HG03095 (cell line): ENCODE measurements around the gene ASB5.
"Not testable (repeated sequence)": the region's sequence is repeated elsewhere in the genome, so short reads cannot be mapped to it uniquely, and the experiment has no call there.

Source experiments
- ATAC-seq: cut with Tn5 transposase; IDR thresholded peaks from one replicate; pipeline ENCODE4 v1.9.1; 2021; ENCODE audit warnings: moderate library complexity; ENCODE audit not compliant: unreplicated experiment

Gene ASB5

DNA sequence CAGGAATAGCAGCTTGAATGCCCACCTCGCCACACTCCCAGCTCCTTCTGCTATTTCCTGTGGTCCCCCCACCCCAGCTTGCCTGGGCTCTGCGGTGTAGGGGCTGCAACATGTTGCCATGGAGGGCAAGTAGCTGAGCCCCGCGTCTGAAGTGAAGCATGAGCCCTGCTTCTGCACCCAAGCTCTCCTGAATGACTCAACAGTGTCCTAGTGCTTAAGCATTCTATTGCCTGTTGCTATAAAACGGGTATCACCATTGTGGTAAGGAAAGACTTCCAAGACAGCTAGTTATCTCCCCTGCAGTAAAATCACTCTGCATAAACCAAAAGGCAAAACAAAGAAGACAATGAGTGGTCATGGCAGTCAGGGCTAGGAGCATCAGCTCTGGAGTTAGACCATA lies 42.3 kb downstream of the ASB5 start:
- ATAC-seq: no peak

DNA sequence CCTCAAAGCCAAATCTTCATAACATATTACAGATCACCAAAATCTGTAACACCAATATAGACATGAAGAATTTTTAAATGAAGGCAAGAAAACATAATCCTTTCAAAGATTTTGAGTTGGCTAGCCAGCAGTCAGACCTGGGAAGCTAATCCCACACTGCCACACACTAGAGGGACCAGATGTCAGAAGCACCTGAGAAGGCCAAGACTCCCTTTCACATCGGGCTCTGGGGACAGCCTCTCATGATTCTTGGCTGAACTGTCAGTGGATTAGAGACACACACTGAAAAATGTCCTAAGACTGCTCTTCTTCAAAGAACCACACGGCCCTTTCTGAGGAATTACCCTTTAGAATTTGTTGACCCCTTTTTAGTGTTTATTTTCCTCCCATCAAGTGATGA lies 45.5 kb downstream of the ASB5 start:
- ATAC-seq: no peak

DNA sequence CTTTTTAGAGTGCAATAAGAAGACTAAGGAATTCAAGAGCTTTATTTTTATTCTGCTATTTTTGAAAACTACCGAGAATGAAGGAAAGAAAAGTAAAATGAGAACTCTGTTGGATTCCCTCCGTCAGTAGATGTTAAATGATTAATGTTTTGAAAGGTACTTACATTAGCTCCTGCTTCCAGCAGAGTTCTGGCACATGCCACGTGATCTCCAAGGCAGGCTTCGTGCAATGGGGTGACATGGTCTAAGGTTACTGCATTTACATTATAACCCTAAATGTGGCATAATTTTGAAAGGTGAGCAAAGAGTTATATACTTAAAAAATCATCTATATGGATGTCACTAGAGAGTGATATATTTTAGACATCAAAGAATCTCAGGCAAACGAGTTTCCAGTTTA lies 46.9 kb downstream of the ASB5 start:
- no peak for ATAC-seq

DNA sequence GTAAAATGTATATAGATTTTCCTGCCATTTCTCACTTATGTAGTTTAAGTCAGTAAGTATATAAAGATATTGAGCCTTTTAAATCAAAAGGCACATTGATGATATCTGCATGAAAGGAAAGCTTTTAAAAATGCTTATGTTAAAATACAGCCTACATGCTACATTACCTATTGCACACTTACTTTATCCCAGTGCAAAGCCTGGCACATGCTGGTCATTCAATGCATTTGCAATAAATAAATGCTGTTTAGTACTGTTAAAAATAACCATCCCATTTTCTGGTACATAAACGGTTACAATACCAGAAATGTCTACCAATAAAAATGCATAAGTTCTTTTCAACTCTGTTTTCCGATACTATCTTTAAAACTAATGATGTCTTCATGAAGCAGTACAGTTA lies 51.5 kb downstream of the ASB5 start:
- ATAC-seq: no peak

DNA sequence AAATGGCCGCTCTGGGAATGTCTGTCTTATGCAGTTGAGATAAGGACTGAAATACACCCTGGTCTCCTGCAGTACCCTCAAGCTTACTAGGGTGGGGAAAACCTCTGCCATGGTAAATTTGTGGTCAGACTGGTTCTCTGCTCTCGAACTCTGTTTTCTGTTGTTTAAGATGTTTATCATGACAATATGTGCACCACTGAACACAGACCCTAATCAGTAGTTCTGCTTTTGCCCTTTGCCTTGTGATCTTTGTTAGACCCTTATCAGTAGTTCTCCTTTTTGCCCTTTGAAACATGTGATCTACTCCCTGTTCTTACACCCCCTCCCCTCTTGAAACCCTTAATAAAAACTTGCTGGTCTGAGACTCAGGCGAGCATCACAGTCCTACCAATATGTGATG lies 56.7 kb downstream of the ASB5 start:
- ATAC-seq: not testable (repeated sequence)

DNA sequence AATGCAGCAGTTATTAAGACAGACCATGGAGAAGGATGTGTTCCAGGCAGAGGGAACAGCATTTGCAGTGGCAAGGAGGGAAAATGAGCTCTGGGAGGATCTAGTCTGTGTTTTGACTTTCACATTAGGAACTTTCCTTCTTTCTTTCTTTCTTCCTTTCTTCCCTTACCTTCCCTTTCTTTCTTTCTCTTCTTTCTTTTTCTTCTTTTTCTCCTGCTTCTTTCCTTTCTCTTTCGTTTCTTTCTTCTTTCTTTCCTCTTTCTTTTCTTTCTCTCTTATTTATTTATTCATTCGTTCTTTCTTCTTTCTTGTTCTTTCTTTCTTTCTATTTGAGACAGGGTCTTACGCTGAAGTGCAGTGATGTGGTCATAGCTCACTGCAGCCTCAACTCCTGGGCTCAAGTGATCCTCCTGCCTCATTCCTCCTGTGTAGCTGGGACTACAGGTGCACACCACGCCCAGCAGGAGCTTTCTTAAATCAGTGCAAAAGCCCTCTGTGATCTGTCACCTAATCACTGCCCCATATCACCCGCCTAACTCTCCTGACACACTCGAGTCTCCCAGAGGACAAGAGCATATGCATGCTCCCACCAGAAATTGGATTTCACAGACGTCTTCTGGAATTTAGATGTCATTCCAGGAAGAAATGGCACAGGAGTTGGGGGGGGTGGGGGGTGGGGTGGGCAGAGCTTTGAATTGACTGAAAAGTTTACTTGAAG lies 58.3 kb downstream of the ASB5 start:
- ATAC-seq: no peak

DNA sequence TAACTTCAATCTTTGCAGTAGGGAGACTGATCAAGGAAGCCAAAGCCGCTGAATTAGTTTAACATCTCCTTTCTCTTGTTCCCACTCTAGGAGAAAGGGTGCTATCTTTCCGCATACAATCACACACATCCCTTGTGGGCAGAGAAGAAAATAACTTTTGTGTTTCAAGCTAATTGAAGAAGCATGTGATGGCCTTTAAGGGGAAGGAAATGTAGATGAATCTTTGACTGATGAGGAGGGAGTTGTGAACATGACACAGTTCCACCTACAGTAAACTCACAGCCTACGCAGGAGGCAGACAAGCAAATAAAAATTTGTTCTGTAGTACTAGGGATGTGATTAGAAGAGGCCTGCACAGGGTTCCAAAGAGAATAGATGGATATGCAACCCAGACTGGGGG lies 58.9 kb downstream of the ASB5 start:
- no peak for ATAC-seq

DNA sequence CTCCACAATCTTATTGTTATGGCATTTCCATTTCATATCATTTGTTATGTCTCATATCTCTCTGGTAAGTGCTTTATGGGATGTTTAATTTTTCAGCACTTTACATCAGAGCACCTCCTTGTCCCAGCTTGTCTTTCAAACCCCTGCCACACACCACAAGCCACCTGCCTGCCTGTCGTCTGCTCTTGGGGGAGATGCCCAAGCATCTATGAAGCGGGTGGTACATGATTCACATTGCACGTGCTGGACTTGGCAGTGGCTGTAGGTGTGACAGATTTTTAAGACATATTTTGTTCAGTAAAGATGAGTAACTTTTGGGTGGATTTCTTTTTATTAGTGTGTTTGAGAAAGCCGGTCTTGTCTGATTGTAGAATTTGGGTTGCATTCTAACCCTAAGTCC lies 59.5 kb downstream of the ASB5 start:
- ATAC-seq: no peak

DNA sequence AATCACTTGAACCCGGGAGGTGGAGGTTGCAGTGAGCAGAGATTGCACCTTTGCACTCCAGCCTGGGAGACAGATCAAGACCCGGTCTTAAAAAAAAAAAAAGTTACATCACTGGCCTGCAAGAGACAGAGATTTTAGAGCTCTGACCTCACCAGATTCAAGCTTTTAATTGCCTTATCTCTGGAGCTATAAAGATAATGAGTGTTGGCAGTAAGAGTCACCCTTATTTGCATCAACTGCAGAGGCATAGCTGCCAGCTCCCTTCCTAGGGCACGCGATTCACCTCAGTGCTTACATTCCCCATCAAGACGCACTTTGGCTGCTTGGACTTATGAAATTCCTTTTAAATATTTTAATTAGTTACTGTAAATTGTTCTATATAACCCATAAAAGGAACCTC lies 61.2 kb downstream of the ASB5 start:
- ATAC-seq: no peak

DNA sequence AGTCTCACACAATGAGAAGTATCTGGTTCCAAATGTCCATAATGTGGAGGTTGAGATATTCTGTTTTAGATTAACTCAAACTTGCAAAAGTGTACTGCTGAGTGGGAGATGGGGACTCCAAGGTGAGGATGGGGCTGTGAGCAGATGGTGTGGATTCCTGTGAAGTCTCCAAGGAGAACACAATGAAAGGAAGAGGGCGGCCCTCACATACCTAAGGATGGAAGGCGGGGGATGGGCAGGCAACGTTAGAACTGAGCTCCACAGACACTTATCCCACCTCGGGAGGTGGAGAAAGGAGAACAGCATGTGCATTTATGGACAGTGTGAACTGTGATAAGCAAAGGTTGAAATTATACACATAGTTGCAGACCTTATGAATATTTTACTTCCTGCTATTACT lies 63.7 kb downstream of the ASB5 start:
- no peak for ATAC-seq

DNA sequence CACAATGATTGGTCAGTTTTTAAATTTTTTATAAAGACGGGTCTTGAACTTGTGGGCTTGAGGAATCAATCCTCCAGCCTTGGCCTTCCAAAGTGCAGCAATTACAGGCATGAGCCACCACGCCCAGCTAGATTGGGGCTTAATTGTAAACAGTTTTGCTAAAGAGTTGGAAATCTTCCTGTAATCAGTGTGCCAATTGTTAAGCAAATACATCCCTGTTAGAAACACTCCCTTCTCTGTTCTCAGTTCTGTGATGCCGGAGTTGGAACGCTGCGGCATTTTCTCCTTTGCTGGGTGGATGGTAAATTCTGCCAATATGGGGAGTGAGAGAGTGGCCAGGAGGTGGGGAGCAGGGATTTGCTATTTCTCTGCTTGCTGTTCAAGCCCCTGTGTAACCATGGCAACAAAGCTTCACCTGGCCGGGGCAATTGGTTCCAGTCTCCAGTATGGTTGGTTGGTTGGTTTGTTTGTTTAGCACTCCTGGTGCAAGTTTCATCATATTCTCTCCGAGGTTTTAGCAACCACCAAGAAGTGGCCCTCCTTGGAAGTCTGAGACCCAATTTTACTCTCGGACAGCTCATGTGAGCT lies 70.6 kb downstream of the ASB5 start:
- ATAC-seq: no peak

DNA sequence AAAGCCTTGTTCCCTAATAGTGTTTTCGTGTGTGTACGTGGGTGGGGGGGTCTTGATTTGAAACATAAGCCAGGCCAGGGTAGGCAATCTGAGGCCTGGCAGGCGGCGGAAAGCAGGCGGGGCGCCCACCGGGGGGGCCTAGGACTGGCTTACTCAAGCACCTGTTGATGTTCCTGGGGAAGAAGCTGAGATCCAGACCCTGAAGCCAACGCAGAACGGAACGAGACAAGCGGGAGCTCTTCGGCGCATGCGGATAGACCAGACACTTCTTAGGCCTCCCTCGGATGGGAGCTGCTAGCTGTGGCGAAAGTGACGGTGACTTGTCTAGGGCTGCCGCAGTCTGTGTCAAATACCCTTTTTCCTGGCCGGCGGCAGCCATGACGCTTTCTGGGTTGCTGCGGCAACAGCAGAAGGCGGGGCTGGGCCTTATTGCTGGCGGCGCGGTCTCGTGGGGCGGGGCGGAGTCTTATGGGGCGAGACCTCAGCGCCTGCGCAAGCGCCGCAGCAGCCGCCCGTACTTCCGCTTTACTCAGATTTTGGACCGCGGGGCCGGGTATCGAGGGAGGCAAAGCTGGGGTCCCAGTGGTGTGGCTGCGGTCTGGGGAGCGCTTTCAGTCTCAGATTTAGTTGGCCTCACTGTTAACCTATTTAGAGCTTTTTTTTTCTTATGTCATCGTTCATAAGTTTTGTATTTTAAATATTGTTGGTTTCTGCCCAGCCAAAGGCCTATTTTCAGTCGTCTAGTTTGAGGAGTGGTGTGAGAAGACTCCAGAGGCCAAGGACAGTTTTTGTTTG lies 73.6 kb downstream of the ASB5 start, which contains the start of gene SPATA4:
SPATA4 (minus strand) TSS at position 402 of the 795 bp plus-strand sequence; CDS start at position 379, 23 bp downstream.
- peak; percentile 99 for ATAC-seq

DNA sequence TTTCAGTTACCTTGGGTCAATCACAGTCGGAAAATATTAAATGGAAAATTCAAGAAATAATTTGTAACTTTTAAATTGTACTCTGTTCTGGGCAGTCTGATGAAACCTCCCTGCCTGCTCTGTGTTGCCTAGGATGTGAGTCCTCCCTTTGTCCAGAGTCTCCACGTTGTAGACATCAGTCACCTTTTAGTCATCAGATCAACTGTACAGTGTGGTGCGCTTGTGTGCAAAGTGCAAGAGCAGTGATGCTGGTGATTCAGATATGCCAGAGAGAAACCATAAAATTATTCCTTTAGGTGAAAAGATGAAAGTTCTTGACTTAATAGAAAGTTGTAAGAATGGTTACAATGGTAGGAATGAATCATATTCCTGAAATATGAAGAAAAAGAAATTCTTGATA lies 75.1 kb downstream of the ASB5 start:
- no peak for ATAC-seq

DNA sequence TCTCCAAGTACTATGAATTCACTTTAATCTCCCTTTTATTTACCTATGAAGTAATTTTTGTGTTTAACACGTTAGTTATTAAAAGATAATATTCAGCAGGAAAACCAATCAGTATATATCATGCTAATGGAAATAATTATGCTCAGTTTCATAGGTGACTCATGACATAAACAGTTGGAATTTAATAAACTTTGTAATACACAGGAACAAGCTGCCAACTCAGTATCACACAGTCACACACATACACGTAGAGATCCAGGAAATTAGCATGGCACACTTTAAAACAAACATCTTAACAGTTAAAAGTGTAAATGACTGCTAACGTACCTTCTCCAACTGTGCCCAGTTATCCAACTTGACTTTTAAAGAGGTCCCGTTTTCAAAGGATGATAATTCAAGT lies 75.9 kb downstream of the ASB5 start:
- ATAC-seq: no peak

DNA sequence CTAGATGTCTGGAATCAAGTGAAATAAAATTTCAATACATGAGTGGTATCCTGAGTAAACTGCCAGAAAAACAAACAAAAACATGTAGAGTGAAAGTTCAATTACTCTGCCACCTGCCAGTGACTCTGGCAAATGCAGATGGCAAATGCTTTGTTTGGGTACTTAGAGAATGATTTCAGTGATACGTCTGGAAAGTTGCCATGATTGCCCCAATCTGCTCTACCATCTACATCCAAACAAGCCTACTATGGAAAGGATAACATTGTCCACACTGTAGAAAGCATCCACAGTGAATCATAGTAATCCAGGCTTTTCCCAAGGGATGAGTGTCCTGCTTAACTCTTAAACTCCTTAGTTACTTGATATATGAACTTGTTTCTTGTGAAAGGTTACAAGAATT lies 77.0 kb downstream of the ASB5 start:
- no peak for ATAC-seq

DNA sequence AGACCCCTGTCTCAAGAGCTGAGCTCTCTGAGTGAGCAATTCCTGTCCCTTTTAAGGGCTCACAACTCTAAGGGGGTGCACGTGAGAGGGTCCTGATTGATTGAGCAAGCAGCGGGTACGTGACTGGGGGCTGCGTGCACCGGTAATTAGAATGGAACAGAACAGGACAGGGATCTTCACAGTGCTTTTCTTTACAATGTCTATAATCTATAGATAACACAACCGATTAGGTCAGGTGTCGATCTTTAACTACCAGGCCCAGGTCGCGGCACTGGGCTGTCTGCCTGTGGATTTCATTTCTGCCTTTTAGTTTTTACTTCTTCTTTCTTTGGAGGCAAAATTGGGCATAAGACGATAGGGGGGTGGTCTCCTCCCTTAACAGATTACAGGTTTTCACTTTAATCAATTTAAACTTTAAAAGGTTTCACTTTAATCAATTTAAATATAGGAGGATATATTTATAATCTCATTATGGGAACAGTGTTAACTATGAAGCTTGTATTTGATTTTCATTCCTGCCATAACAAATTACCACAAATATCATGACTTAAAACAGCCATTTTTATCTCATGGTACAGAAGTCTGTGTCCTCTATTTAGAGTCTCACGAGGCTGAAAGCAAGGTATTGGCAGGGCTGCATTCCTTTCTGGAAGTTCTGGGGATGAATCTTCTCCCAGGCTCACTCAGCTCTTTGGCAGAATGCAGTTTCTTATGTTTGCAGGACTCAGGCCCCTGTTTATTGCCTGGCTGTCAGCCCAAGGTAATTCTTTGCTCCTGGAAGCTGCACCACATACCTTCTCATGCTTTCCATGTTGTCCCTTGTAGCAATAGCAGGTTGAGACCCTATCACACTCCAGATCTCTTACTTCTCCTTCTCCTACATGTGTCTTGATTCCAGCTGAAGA lies 78.9 kb downstream of the ASB5 start:
- no peak for ATAC-seq

DNA sequence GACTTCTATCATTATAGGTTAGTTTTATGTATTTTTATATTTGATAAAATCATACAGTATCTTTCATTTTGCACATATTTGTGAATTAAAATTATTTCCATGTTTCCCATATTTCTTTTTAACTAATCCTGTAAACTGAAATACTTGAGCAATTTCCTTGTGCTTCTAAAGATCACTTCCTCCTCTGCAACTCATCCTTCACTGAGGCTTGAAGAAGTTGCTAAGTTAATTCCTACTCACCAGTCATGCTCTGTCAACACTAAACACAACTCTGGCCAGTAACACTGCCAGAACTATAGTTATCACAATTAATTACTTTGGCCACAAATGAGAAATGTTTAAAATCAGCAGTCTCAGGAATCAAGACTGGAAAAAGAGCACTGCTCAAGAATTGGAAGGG lies 80.4 kb downstream of the ASB5 start:
- ATAC-seq: no peak

DNA sequence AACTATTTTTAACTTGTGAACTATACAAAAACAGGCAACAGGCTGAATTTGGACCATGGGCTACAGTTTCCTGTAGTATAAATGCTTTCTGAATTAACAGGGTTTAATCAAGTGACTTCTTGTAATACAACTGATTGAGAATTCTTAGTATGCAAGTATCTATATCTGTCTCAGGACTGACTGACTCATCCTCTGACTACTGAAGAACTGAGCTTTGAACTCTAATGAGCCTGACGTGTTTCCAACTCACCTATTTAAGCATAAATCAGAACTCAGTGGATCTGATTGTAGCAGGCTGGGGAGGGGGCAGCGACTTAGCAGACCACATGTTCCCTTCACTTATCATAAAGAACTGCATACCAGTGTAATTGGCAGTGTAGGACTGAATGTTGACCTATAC lies 81.4 kb downstream of the ASB5 start:
- ATAC-seq: peak; percentile 52

DNA sequence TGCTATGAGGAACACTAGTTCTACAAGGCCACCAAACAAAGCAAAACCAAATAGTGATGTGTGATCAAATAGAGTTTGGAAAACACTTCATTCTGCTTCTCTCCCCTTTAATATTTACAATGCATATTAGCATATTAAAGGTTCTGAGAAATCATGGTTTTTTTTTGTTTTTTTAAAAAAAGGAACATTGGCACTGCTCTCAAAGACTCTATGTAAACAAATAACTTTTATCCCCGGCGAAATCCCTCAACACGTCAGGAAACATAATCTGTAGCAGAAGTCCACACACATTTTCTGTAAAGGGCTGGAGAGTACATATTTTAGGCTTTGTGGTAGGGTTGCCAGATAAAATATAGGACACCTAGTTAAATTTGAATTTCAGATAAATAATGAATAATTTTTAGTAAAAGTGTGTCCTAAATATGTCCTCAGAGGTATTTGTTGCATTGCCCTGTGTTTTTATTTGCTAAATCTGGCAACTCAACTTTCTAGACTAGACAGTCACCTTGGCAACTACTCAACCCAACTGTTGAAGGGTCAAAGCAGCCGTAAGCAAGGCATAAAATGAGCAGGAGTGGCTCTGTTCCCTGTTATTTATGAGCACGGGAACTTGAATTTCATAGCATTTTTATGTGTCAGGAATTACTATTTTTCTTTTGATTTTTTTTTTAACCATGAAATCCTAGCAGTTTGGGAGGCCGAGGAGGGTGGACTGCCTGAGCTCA lies 82.2 kb downstream of the ASB5 start:
- no peak for ATAC-seq

DNA sequence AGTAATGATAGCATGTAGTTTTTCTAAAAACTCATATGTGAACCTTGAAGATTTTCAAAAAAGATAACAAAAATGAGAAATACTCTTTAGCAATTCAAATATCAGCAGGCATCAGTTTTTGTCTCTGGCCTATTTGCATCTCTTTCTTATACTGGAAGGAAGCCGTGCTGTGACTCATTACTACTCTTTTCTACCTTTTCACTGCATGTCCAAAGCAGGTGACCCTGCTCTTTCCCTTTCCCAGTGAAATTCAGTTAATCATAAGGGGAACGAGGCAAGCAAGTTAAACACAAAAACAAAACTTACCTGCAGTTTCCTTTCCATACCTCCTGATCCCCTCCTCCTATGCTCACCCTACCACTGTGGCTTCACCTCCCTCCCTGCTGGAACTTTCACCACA lies 83.0 kb downstream of the ASB5 start:
- ATAC-seq: no peak
